CD4-positive, alpha-beta T cell treated with Interleukin-17A for 1 hour (primary cell): ENCODE data around the gene ENOX1.

Source experiments
- DNase-seq: peaks from one replicate; pipeline ENCODE4 v3.0.0-alpha.2; 2020

ENOX1 gene

GRCh38 chr13:43664700-43665191 lies 122.0 kb downstream of the ENOX1 start:
- peak; percentile 8 for DNase-seq

DNA sequence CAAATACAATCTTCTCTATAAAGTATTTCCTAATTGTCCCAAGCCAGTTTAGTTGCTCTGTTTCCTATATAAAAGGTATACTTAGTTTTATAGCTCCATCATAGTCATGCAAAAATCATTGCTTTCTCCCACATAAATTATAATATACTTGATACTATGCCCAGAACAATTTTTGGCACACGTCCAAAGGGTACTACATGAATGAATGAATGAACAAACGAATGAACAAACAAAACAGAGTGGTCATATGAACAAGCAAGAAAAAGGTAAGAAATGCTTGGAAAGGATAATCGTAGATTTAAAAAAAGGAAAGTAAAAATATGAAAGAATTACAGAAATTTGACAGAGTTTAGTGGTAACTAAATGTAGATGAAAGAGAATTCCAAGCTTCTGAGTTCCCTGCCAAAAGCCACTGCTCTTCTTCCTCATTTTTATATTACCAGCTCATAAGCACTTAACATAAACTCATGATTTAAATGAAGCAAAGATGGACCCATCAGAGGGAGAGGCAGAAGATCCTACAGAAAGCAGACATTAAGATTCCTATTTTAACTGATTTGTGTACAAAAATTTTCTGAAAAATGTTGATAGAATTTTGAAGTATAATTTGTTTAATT lies 123.2 kb downstream of the ENOX1 start:
- DNase-seq, result no peak

- DNase-seq, result no peak
Observed at GRCh38 chr13:43662976-43663375, 123.8 kb downstream of the ENOX1 start.

- no peak for DNase-seq
Observed at GRCh38 chr13:43661161-43661830, 125.5 kb downstream of the ENOX1 start.

- DNase-seq, result no peak
Observed at GRCh38 chr13:43657485-43657884, 129.3 kb downstream of the ENOX1 start.

DNA sequence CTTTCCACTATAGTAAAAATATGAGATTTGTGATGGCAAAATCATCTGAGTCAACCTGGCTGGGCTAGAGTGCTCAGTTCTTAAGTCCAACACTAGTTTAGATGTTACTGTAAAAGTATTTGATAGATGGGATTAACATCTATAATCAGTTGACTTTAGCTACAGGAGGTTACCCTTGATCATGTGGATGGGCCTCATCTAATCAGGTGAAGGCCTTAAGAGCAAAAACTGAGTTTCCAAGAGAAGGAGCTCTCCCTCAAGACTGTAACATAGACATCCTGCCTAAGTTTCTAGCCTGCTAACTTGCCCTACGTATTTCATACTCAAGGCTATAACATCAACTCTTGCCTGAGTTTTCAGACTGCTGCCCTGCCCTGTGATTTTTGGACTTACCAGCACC lies 132.8 kb downstream of the ENOX1 start:
- DNase-seq, result no peak

- DNase-seq, result no peak
Observed at GRCh38 chr13:43653395-43653794, 133.4 kb downstream of the ENOX1 start.

DNA sequence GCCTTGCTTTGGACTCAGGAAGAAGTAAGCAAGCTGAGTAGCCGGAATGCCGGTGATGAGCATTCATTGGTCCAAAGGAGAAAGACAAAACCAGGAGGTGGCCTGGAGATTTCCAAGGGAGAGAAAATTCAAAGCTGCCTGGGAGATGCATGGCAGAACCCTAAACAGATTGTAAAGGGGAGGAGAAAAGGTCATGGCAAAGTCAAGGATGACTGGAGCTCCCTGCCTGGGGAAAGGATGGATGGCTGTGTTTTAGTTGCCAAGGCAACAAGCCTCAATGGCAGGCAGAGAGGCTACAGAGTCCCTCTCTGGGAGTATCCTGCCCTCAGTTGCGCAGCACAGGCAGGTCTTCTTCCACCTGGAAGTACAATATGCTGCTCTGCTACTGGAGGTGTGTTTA lies 134.0 kb downstream of the ENOX1 start:
- no peak for DNase-seq

- DNase-seq, result no peak
Observed at GRCh38 chr13:43650882-43651281, 135.9 kb downstream of the ENOX1 start.

GRCh38 chr13:43648733-43649132 lies 138.0 kb downstream of the ENOX1 start:
- DNase-seq, result no peak

DNA sequence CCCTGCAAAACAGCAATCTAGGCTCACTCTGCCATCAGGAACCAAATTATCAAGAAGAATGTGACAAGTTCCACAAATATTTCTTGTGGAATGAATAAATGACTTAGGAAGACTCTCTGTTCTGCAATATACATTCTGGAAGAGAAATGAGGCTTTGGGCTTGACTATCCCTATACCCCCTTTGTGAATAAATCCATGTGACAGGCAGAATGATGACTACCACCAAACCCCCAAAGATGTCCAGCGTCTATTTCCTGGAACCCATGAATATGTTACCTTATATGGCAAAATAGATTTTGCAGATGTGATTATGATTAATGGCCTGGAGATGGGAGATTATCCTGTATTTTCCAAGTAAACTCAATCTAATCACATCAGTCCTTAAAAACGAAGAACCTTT lies 139.3 kb downstream of the ENOX1 start:
- no peak for DNase-seq

- no peak for DNase-seq
Observed at GRCh38 chr13:43640476-43640875, 146.3 kb downstream of the ENOX1 start.

- DNase-seq, result no peak
Observed at GRCh38 chr13:43631106-43631505, 155.7 kb downstream of the ENOX1 start.

GRCh38 chr13:43629691-43630480 lies 156.9 kb downstream of the ENOX1 start:
- no peak for DNase-seq

- no peak for DNase-seq
Observed at GRCh38 chr13:43626994-43627393, 159.8 kb downstream of the ENOX1 start.

DNA sequence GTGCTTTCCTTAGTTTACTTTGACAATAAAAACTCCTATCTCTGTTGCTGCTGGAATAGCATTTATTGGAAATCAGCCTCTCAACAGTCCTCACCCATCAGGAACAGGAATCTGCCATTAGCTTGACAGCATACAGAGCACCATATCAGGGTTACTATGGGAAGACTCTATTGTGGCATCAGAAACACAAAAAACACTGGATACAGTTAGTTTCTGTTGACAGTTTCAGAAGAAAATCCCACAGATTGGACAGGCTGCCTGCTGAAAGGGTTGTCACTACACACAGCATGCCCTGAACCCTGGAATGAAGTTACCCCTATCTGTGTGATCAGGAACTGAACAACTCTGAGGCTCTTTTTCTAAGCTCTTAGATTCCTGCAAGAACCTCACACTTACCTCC lies 172.7 kb downstream of the ENOX1 start:
- no peak for DNase-seq

GRCh38 chr13:43611281-43612273 lies 175.2 kb downstream of the ENOX1 start:
- DNase-seq, result no peak

GRCh38 chr13:43608400-43609137 lies 178.2 kb downstream of the ENOX1 start:
- no peak for DNase-seq

- no peak for DNase-seq
Observed at GRCh38 chr13:43597599-43597945, 189.2 kb downstream of the ENOX1 start.

- DNase-seq, result no peak
Observed at GRCh38 chr13:43596924-43597598, 189.7 kb downstream of the ENOX1 start.

DNA sequence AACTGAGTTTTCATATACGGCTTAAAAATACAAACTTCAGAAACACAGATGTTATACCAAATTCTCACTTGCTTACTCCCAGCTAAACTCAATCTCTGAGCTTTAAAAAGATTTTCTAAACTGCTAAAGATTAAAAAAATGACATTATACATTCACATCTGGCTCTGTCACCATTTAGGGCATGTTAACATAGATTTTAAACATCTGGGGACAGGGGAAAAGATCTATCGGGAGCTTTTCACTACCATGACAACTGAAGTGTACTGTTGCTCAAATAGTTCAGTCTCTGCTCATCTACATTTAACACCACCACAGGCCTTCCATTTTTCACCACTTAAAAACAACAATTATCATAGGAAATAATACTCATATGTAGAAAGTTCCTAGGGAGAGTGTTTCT lies 190.8 kb downstream of the ENOX1 start:
- no peak for DNase-seq
